C4-2B (cell line): Measurements from ENCODE around the gene HGFAC.
A peak's percentile ranks its signal among the peaks of the same experiment; 100 is the strongest.

ENCODE experiments used
- H3K27ac ChIP-seq: fragments of 450-650 bp; 2 replicates; pipeline ENCODE4 v1.5.1; 2017
- ZFX ChIP-seq: fragments of 450-650 bp; IDR thresholded peaks from 2 replicates; pipeline ENCODE4 v1.6.1; 2017
- TF ChIP-seq, protein P1 (sequence below): fragments of 450-650 bp; conservative IDR thresholded peaks from 2 replicates; pipeline ENCODE4 v1.5.1; 2017; ENCODE audit warnings: mild to moderate bottlenecking

Gene HGFAC

GRCh38 chr4:3407171-3407771 is 34.5 kb upstream of the HGFAC start:
- TF ChIP-seq, protein P1, sequence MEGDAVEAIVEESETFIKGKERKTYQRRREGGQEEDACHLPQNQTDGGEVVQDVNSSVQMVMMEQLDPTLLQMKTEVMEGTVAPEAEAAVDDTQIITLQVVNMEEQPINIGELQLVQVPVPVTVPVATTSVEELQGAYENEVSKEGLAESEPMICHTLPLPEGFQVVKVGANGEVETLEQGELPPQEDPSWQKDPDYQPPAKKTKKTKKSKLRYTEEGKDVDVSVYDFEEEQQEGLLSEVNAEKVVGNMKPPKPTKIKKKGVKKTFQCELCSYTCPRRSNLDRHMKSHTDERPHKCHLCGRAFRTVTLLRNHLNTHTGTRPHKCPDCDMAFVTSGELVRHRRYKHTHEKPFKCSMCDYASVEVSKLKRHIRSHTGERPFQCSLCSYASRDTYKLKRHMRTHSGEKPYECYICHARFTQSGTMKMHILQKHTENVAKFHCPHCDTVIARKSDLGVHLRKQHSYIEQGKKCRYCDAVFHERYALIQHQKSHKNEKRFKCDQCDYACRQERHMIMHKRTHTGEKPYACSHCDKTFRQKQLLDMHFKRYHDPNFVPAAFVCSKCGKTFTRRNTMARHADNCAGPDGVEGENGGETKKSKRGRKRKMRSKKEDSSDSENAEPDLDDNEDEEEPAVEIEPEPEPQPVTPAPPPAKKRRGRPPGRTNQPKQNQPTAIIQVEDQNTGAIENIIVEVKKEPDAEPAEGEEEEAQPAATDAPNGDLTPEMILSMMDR = no peak
- TF ChIP-seq ZFX = no peak
- H3K27ac ChIP-seq = no peak overlapping the region

DNA sequence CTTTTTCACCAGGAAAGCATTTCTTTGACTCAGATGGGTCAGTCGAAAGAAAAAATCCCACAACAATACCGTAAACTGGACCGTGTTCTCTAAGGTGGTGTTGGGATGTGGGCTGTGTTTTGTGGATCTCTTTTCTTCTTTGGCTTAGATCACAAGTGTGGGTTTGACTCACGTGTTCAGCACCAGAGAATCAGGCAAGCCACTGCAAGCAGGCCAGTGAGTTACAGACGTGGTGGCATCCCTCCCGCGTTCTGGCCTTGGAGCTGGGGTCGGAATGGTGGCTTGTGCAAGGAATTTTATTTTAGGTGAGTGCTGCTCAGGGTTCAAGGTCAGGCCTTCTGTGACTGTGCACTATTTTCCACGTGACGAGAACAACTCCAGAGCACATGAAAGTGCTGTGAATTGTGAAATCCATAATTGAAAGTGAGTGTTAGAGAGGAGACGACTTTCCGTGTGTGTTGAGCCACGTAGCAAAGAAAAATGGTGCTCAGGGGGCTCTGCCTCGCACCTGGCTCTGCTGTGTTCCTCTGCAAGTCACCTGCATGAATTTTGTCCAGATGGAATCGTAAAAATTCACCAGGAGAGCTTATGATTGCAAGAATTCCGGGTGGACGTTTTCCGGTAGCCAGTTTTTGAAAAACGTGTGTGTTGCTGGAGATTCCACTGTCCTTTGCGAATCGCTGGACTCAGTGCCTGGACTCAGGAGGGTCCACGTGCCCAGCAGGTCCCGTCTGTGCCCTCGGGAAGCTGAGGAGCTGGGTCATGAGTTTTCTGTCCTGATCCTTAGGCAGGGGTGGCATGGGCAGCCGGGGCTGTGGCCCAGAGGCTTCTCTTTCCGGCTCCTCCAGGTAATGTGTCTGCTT is 33.6 kb upstream of the HGFAC start:
- no peak for TF ChIP-seq ZFX
- H3K27ac ChIP-seq = no peak overlapping the region; the same call in 1 of the 2 replicates

DNA sequence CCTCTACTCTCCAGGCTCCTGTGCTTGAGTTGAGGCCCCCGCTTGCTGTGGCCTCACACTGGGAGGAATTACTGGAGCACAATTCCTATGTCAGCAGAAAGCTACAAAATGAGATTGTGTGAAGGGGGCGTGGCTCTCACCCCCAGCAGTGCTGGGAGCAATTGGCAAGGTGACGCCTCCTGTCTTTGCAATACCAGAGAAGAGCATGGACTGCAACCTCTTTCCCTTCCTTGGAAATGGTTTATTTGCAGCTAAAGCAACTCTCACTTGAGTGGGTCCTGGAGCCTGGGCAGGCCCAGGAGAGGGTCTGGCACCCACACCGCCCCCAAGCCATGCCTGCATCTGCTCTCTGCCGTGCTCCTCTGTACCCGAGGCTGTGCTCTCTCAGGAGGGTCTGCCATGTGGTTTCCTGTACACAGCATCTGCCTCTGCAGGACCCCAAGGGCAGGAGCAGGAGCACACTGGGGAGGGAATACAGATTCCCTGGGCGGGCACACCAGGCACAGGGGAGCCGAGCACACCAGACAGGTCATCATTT is 32.9 kb upstream of the HGFAC start:
- no peak overlapping the region; the same call in 1 of the 2 replicates for H3K27ac ChIP-seq
- TF ChIP-seq, protein P1 = no peak
- TF ChIP-seq ZFX = no peak

GRCh38 chr4:3409571-3410091 is 32.1 kb upstream of the HGFAC start:
- no peak for TF ChIP-seq ZFX
- TF ChIP-seq, protein P1 = no peak
- peak overlapping the region; percentile 63 for H3K27ac ChIP-seq

- TF ChIP-seq, protein P1 = no peak
- TF ChIP-seq ZFX = no peak
- H3K27ac ChIP-seq = peak overlapping the region; percentile 63
These were observed 31.2 kb upstream of the HGFAC start for GRCh38 chr4:3410401-3411135.

DNA sequence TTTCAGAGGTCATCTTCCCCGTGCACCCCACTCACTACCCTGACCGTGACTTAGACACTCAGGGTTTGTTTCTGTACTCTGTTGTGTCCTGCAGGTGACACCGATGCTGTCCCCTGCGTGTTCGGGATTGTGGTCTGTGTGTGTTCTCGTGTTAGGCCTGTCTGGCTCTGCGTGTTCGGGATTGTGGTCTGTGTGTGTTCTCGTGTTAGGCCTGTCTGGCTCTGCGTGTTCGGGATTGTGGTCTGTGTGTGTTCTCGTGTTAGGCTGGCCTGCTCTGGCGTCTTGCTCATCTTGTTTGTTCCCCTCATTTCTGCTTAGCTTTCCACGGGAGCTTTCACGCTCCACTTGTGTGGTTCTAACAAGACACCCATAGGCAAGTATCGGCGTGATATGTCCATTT is 30.6 kb upstream of the HGFAC start:
- H3K27ac ChIP-seq = peak overlapping the region; percentile 63

DNA sequence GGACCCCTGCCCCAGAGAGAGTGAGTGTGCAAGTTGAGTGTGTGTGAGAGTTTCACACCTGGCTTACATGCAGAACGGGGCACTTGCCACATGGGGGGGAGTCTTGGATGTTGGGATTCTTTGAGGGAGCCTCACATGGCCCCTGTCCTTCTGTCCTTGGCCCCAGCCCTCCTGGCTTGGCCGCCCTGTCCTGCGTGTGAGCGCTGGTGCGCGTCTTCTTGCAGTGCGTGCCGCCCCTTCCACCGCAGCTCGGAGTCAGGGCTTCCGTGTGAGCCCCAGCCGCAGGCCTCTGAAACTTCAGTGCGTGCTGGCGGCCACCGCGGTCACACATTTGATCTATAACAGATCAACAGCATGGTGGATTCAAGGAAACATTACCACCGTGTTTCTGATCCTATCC is 30.1 kb upstream of the HGFAC start:
- peak overlapping the region; percentile 63 for H3K27ac ChIP-seq
- no peak for TF ChIP-seq ZFX
- TF ChIP-seq, protein P1 = no peak
